GM21717 (cell line): ENCODE data around the gene RNASET2.

Experiments
- ATAC-seq: cut with Tn5 transposase; IDR thresholded peaks from one replicate; pipeline ENCODE4 v1.9.1; 2021; ENCODE audit warnings: mild to moderate bottlenecking, moderate library complexity; ENCODE audit not compliant: unreplicated experiment

The RNASET2 gene

GRCh38 chr6:166970776-166971175 lies 14.4 kb upstream of the RNASET2 start:
- ATAC-seq, result no peak

DNA sequence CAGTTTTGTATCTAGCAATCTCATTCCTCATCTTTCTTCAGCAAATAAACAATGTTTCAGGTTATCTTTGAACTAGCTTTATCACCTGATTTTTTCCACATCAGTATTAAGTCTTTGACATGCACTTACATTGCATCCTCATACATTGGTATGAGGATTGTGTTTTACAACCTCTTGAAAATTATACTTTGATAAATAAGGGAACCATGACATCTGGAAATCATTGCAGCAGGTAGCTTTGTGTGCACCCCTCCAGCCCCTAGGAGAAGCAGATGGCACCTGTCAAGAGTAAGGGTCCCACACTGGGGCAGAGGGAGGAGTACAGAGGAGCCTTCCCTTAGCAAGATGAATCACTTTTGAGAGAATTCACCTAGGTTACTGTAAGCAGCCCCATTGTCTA lies 13.7 kb upstream of the RNASET2 start:
- no peak for ATAC-seq

- no peak for ATAC-seq
Measured at GRCh38 chr6:166969390-166970002, 13.1 kb upstream of the RNASET2 start.

- ATAC-seq, result no peak
Measured at GRCh38 chr6:166966268-166966667, 9.9 kb upstream of the RNASET2 start.

GRCh38 chr6:166960609-166960978 lies 4.2 kb upstream of the RNASET2 start:
- no peak for ATAC-seq

DNA sequence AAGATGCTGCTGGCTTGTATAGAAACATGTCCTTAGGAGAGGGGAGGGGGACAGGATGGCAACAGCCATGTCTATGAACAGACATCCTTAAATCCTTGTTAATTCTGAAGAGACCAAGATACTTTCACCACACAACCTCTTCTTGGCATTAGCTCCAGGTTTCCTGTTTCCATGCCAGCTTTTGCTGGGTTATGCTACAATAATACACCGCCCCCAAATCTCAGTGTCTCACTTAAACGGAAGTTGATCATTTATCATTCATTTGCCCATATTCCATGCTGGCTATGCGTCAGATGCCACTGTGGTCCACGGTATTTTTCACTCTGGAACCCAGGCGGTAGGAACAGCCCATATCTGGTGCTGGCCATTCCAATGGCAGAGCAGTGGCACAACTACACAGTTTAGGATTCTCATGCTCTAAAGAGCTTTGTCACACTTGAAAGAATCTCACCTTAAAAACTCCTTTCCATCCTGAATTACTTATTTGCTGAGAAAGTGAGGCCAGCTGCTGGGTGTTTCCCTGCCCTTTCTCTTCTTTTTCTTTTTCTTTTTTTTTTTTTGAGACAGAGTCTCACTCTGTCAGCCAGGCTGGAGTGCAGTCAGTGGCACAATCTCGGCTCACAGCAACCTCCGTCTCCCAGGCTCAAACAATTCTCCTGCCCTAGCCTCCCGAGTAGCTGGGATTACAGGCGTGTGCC lies 3.7 kb upstream of the RNASET2 start:
- no peak for ATAC-seq

GRCh38 chr6:166958926-166959861 lies 2.8 kb upstream of the RNASET2 start:
- no peak for ATAC-seq

DNA sequence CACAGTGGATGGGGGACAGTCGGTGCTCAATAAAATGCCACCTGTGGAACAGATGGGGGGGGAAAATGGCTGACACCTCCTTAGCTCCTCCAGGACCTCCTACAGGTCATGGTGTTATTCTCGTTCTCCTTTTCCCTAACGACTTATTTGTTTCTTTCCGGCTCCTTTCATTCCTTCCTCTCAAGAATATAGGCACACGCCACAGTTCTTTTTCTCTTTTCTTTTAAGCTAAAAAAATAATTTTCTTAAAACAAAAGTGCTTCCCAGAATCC lies 1.4 kb upstream of the RNASET2 start:
- ATAC-seq, result no peak

DNA sequence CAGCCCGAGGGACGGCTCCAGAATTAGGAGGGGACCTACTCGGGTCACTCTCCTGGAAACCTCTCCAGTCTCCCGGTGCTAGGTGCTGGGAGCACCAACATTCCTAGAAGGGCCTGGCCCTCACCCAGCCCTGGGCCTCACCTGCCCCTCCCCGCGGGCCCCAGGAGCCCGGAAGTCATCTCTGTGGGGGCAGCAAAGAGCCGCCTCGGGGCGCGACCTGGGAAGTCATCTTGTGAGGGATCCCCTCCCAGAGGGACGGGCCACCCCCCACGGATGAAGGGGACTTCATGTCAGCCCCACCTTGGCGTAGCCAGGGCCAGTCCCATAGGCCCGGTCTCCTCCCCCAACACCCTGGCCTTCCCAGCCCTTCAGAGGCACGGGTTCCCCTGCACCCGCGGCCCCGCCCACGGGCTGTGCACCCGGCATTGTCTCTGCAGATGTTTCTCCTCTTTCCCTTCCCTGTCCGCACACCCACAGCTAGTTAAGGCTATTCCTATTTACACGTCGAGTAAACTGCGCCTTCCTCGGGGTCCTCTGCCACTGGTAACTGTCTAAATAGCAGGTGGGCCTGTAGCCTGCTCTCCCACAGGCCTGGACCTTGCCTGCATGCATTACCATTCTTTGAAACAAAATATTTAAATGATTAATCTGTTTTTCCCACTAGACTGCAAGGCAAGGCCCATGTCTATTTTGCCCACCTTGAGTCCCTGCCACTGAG lies 896 bp upstream of the RNASET2 start:
- ATAC-seq, result peak; percentile 54

DNA sequence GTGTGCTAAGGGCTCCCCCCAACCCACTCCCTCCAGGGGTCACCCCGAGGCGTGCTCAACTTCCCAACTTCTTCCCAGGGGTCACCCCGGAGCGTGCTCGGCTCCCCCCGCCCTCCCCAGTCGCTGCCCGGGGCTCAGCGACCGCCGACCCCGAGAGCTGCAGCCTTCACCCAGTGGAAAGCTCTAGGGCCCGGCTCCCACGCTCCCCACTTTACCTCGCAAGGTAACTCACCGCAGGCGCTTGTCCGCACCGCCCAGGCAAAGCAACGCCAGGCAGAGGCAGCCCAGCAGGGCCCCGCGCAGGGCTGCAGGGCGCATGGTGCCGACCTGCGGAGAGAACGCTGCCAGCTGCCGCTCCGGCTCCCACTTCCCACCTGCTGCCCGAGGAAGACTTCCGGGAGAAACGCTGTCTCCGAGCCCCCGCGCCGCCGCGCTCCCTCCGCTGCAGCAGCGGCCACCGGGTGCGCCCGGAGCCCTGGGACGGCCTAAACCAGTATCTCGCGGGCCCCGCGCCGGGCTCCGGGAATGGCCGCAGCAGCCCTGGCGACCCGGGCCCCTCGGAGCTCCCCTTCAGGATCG lies 396 bp downstream of the RNASET2 start:
- peak; percentile 6 for ATAC-seq

DNA sequence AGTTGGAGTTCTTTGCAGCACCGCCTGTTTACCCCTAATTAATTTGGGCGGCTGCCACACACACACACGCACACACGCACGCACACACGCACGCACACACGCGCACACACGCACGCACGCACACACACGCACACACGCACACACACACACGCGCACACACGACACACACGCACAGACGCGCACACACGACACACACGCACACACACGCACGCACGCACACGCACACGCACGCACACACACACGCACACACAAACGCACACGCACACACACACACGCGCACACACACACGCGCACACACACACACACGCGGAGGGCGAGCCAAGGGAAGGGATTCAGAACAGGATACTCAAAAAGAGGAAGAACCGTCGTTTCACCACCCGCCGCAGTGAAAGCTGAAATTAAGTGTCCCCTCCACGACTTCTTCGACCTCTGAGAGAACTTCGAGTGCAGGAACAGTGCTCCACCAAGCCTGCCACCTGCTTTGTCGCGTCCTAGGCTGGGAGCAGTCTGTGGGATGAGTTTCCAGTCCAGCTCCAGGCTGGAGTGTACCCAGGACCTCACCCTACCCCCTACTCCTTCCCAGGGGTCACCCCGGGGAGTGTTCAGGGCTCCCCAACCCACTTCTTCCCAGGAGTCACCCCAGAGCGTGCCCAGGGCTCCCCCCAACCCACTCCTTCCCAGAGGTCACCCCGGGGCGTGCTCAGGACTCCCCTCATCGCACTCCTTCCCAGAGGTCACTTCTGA lies 1.1 kb downstream of the RNASET2 start:
- ATAC-seq, result no peak

- ATAC-seq, result no peak
Measured at GRCh38 chr6:166954118-166954713, 2.1 kb downstream of the RNASET2 start.

DNA sequence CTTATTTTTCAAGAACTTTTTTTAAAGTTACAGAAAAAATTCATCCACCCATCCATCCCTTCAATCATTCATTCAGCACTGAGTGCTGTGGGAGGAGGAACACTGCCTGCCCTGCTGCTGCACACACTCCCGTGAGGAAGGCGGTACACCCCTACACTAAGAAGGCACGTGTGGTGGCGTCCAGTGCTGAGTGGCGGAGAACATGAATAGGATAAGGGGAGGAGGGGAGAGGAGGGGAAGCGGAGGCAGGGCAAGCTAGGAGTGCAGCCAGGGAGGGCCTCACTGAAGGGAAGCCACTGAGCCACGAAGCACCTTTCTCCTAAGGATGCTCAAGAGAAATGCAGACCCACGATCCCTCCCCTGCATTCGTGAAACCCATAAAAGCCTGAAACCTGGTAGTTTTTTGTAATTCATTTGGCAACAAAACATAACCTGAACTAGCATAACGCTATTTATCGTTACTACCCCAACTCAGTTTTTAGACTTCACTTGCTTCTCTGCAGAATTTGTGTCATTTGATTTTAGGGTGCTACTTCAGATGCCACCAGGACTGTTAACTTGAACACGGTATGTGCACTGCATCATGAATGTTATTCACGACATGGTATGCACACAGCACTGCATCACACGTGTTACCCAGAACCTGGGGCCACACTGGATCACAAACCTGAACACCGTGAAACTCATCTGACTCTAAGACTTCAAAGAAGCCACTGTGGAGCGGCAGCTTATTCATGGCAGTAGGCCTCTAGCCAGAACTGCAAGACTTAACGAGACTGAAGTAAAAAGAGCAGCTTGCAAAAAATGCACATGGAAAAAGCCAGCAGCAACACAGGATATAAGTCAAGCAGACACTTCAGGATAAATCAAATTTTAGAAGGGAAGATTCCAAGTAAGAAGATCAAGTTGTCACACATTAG lies 3.5 kb downstream of the RNASET2 start:
- no peak for ATAC-seq

DNA sequence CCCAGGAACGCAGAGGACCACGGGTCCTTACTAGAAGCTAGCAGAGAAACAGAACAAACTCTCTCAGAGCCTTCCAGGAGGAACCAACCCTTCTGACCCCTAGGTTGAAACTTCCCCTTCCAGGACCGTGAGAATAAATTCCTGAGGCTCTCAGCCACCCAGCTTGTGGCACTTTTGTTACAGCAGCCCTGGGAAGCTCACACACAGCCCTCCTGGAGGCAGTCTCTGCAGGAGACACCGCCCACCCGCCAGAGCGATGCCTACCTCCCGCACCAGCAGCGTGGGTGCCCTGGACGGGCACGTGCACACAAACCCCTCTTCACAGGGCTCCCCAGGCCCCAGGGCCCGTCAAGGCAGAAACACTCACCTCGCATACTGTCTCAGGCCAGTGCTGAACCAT lies 4.2 kb downstream of the RNASET2 start:
- ATAC-seq, result no peak

GRCh38 chr6:166951670-166952060 lies 4.7 kb downstream of the RNASET2 start:
- no peak for ATAC-seq

DNA sequence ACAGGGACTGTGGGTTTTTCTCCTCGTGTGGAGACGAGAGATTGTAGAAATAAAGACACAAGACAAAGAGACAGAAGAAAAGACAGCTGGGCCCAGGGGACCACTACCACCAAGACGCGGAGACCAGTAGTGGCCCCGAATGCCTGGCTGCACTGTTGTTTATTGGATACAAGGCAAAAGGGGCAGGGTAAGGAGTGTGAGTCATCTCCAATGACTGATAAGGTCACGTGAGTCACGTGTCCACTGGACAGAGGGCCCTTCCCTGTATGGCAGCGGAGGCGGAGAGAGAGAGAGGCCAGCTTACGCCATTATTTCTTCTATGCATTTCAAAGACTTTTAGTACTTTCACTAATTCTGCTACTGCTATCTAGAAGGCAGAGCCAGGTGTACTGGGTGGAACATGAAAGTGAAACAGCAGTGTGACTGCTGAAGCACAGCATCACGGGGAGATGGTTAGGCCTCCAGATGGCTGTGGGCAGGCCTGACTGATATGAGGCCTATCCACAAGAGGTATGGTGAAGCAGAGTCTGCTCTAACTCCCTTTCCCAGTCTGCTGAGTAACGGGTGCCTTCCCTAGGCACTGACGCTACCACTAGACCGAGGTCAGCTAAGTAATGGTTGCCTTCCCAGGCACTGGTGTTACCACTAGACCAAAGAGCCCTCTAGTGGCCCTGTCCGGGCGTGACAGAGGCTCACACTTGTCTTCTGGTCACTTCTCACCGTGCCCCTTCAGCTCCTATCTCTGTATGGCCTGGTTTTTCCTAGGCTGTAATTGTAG lies 5.3 kb downstream of the RNASET2 start:
- peak; percentile 88 for ATAC-seq

DNA sequence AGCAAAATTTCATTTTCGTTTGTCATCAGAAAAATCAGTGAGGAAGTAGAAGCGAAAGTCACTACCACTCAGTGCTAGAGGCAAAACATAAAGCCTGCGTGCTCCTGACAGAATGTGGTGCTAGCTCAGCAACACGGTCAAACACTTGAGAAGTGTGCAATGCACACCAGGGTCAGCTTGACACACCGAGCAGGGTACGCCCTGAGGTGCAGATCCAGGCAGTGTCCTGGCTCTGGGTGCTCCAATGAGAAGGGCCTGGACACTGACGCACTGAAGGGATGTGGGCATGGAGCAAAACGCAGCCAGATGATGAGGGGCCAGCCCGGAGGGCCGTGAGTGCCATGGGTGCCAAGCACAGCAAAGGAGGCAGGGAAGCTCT lies 5.9 kb downstream of the RNASET2 start:
- ATAC-seq, result peak; percentile 46
